Ureter (tissue), 1 donor: ENCODE measurements around the gene TNRC6C. TPM values are rescaled to one million over a fixed set of nuclear protein-coding genes. Genes with fewer than 3 reads are reported as not detected.
"Not testable (repeated sequence)": the region's sequence is repeated elsewhere in the genome, so short reads cannot be mapped to it uniquely, and the experiment has no call there.

ENCODE experiments used
- DNase-seq: peaks from one replicate; pipeline ENCODE4 v3.0.0-alpha.2; 2020; ENCODE audit warnings: low spot score
- total RNA-seq: library from RNA; stranded (reverse); gene quantifications from one replicate; pipeline ENCODE4 v1.2.4, GENCODE V29; 2023
- donor health status: DM: yes; HTN: yes; CAD: no.

Gene TNRC6C
- total RNA-seq, 1 donor from 2014 or later: 36.7 TPM

GRCh38 chr17:78111727-78112517, 153.4 kb downstream of the TNRC6C start:
- DNase-seq: no peak

GRCh38 chr17:78112518-78113471, 154.3 kb downstream of the TNRC6C start:
- DNase-seq: no peak

GRCh38 chr17:78113804-78114785, 155.6 kb downstream of the TNRC6C start:
- no peak for DNase-seq

- no peak for DNase-seq
These were observed 156.6 kb downstream of the TNRC6C start for GRCh38 chr17:78114831-78115723.

GRCh38 chr17:78115803-78116202, 157.3 kb downstream of the TNRC6C start:
- not testable (repeated sequence) for DNase-seq

GRCh38 chr17:78116411-78116810, 157.9 kb downstream of the TNRC6C start:
- no peak for DNase-seq

GRCh38 chr17:78117027-78117981, 158.8 kb downstream of the TNRC6C start:
- no peak for DNase-seq

GRCh38 chr17:78118801-78119241, 160.3 kb downstream of the TNRC6C start:
- DNase-seq: no peak

GRCh38 chr17:78120537-78120936, 162.0 kb downstream of the TNRC6C start:
- DNase-seq: no peak

GRCh38 chr17:78120971-78121800, 162.7 kb downstream of the TNRC6C start:
- no peak for DNase-seq

GRCh38 chr17:78121801-78122215, 163.3 kb downstream of the TNRC6C start:
- no peak for DNase-seq

- no peak for DNase-seq
These were observed 163.9 kb downstream of the TNRC6C start for GRCh38 chr17:78122216-78122930.

GRCh38 chr17:78122931-78123249, 164.4 kb downstream of the TNRC6C start:
- DNase-seq: no peak

GRCh38 chr17:78123258-78123929, 164.9 kb downstream of the TNRC6C start:
- DNase-seq: no peak

- no peak for DNase-seq
These were observed 165.8 kb downstream of the TNRC6C start for GRCh38 chr17:78124081-78124835.

GRCh38 chr17:78124836-78125137, 166.3 kb downstream of the TNRC6C start:
- no peak for DNase-seq
